ENCODE data around the gene TANGO6.
"Not testable (repeated sequence)": the region's sequence is repeated elsewhere in the genome, so short reads cannot be mapped to it uniquely, and the experiment has no call there.

The TANGO6 gene

GRCh38 chr16:68984467-68984866 is 141.1 kb downstream of the TANGO6 start:
- no peak for DNase-seq (ENCODE audit: low read depth, low spot score)
- in situ Hi-C loops (cut with HindIII; ENCODE audit: low sequenced_read_pairs) = no loop called here
- no peak for TF ChIP-seq CTCF (IDR thresholded peaks at IDR 0.05; ENCODE audit: low read depth, low read length)
- H3K4me3 ChIP-seq (ENCODE audit: low read depth, low read length) = no peak overlapping the region

GRCh38 chr16:68985268-68985667 is 141.9 kb downstream of the TANGO6 start:
- DNase-seq (ENCODE audit: low read depth, low spot score) = no peak
- in situ Hi-C loops (cut with HindIII; ENCODE audit: low sequenced_read_pairs) = no loop called here
- H3K4me3 ChIP-seq (ENCODE audit: low read depth, low read length) = no peak overlapping the region
- TF ChIP-seq CTCF (IDR thresholded peaks at IDR 0.05; ENCODE audit: low read depth, low read length) = no peak

GRCh38 chr16:68985855-68986254 is 142.5 kb downstream of the TANGO6 start:
- no peak overlapping the region for H3K4me3 ChIP-seq (ENCODE audit: low read depth, low read length)
- TF ChIP-seq CTCF (IDR thresholded peaks at IDR 0.05; ENCODE audit: low read depth, low read length) = no peak
- peak; percentile 67 for DNase-seq (ENCODE audit: low read depth, low spot score)
- in situ Hi-C loops (cut with HindIII; ENCODE audit: low sequenced_read_pairs) = no loop called here

- in situ Hi-C loops (cut with HindIII; ENCODE audit: low sequenced_read_pairs) = no loop called here
- TF ChIP-seq CTCF (IDR thresholded peaks at IDR 0.05; ENCODE audit: low read depth, low read length) = no peak
Measured at GRCh38 chr16:68987734-68988457, 144.6 kb downstream of the TANGO6 start.

GRCh38 chr16:68990172-68990845 is 147.0 kb downstream of the TANGO6 start:
- DNase-seq (ENCODE audit: low read depth, low spot score); H3K4me3 ChIP-seq (ENCODE audit: low read depth, low read length); in situ Hi-C loops (cut with HindIII; ENCODE audit: low sequenced_read_pairs): not testable (repeated sequence)

More at GRCh38 chr16:68987734-68988457, 144.6 kb downstream of the TANGO6 start:
- H3K4me3 ChIP-seq (ENCODE audit: low read depth, low read length) = no peak overlapping the region
- DNase-seq (ENCODE audit: low read depth, low spot score) = no peak

GRCh38 chr16:68991075-68991474 is 147.7 kb downstream of the TANGO6 start:
- TF ChIP-seq CTCF (IDR thresholded peaks at IDR 0.05; ENCODE audit: low read depth, low read length) = no peak
- DNase-seq (ENCODE audit: low read depth, low spot score) = no peak
- in situ Hi-C loops (cut with HindIII; ENCODE audit: low sequenced_read_pairs) = no loop called here
- no peak overlapping the region for H3K4me3 ChIP-seq (ENCODE audit: low read depth, low read length)

- DNase-seq (ENCODE audit: low read depth, low spot score) = peak; percentile 76
- in situ Hi-C loops (cut with HindIII; ENCODE audit: low sequenced_read_pairs) = no loop called here
- no peak for TF ChIP-seq CTCF (IDR thresholded peaks at IDR 0.05; ENCODE audit: low read depth, low read length)
- H3K4me3 ChIP-seq (ENCODE audit: low read depth, low read length) = no peak overlapping the region
Measured at GRCh38 chr16:68992521-68992920, 149.2 kb downstream of the TANGO6 start.

Data from astrocyte of the spinal cord (primary cell).